UCSD-AML1 (cell line): ENCODE measurements around the gene VAPB.

Experiments
- DNase-seq: peaks from one replicate; lab custom pipeline; 2025; ENCODE audit not compliant: unreplicated experiment; lab: John Stamatoyannopoulos, UW

The VAPB gene

GRCh38 chr20:58377766-58378401, 11.1 kb upstream of the VAPB start:
- DNase-seq, result no peak

GRCh38 chr20:58378704-58379103, 10.3 kb upstream of the VAPB start:
- DNase-seq, result no peak

GRCh38 chr20:58381627-58382026, 7.4 kb upstream of the VAPB start:
- DNase-seq, result no peak

GRCh38 chr20:58382096-58382495, 6.9 kb upstream of the VAPB start:
- DNase-seq, result no peak

GRCh38 chr20:58384821-58385220, 4.2 kb upstream of the VAPB start:
- DNase-seq, result no peak

- DNase-seq, result no peak
Measured at GRCh38 chr20:58388028-58388601, 914 bp upstream of the VAPB start.

- peak; percentile 67 for DNase-seq
Measured at GRCh38 chr20:58389324-58389967, 417 bp downstream of the VAPB start.

GRCh38 chr20:58389968-58390658, 1.1 kb downstream of the VAPB start:
- no peak for DNase-seq

- no peak for DNase-seq
Measured at GRCh38 chr20:58390659-58391035, 1.6 kb downstream of the VAPB start.

GRCh38 chr20:58392286-58392685, 3.3 kb downstream of the VAPB start:
- no peak for DNase-seq

- DNase-seq, result no peak
Measured at GRCh38 chr20:58393299-58393698, 4.3 kb downstream of the VAPB start.

- no peak for DNase-seq
Measured at GRCh38 chr20:58394801-58395200, 5.8 kb downstream of the VAPB start.

- no peak for DNase-seq
Measured at GRCh38 chr20:58395604-58396003, 6.6 kb downstream of the VAPB start.

GRCh38 chr20:58397429-58397828, 8.4 kb downstream of the VAPB start:
- no peak for DNase-seq

GRCh38 chr20:58398254-58398653, 9.2 kb downstream of the VAPB start:
- no peak for DNase-seq

GRCh38 chr20:58399926-58400325, 10.9 kb downstream of the VAPB start:
- DNase-seq, result no peak

- no peak for DNase-seq
Measured at GRCh38 chr20:58401162-58401561, 12.1 kb downstream of the VAPB start.

GRCh38 chr20:58402305-58402704, 13.3 kb downstream of the VAPB start:
- no peak for DNase-seq

- DNase-seq, result no peak
Measured at GRCh38 chr20:58402827-58403226, 13.8 kb downstream of the VAPB start.

- no peak for DNase-seq
Measured at GRCh38 chr20:58403272-58403671, 14.2 kb downstream of the VAPB start.

- DNase-seq, result no peak
Measured at GRCh38 chr20:58405504-58406291, 16.7 kb downstream of the VAPB start.
